GM04504 (cell line): ENCODE data around the gene INO80E.

Experiments
- DNase-seq: peaks from one replicate; pipeline ENCODE4 v3.0.0-alpha.2; 2012; ENCODE audit warnings: low read depth

INO80E gene

DNA sequence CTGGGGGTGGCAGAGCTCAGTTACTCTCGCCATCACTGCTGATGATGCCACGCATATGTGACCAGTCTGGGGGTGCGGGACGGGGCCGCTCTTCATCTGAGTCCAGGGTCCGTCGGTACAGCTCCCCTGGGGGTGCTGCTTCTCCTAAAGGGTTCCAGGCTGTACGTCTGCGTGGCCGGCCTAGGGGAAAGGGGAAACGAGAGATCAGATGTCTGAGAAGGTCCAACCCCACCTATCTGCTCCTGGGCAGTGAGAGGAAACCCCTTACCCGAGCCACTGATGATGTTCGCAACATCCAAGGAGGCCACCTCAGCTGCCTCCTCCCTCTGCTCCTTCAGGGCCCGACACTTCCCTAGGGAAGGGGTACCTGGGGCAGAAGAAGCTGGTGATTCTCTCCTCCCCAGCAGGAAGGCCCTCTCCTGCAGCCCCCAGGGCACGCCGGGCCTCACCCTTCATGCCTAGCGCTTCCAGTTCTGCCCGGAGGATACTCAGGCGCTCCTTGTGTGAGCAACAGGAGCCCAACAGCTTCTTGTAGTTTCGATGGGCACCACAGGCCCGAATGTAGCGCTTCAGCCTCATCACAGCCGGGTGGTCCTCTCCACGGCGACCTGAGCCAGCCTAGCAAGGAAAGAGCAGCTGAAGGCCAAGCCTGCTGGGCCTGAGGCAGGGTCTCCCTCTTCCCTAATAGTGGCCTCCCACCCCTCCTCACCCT, 2.7 kb upstream of the INO80E start:
- DNase-seq, result no peak

DNA sequence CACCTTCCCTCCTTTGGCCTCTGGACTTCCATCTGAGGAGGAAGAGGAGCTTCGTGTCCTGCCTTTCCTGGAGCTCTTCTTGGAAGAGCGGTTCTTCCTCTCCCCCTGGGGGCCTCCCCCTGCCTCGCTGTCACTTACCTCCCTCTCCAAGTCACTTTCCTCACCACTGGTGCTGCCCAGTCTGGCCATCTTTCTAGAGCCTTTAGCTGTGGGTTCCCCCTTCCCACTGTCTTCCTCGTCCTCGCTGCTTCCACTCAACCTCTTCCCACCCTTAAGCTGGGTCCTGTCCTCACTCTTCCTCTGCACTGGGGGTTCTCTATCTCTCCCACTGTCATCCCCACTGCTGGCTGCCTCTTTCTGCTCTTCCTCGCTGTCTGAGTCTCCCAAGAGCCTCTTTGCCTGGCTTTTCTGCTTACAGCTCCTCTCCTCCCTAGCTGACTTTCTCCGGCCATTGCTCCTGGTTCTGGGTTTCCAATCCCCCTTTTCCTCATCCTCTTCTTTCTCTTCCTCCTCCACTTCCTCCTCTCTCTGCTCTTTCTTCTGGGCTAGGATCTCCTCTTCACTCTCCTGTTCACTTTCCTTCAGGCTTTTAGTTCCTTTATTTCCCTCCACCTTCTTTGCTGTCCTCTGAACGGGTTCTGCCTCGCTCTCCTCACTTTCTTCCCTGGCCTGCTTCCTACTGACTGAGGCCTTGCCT, 2.0 kb upstream of the INO80E start:
- DNase-seq, result no peak

DNA sequence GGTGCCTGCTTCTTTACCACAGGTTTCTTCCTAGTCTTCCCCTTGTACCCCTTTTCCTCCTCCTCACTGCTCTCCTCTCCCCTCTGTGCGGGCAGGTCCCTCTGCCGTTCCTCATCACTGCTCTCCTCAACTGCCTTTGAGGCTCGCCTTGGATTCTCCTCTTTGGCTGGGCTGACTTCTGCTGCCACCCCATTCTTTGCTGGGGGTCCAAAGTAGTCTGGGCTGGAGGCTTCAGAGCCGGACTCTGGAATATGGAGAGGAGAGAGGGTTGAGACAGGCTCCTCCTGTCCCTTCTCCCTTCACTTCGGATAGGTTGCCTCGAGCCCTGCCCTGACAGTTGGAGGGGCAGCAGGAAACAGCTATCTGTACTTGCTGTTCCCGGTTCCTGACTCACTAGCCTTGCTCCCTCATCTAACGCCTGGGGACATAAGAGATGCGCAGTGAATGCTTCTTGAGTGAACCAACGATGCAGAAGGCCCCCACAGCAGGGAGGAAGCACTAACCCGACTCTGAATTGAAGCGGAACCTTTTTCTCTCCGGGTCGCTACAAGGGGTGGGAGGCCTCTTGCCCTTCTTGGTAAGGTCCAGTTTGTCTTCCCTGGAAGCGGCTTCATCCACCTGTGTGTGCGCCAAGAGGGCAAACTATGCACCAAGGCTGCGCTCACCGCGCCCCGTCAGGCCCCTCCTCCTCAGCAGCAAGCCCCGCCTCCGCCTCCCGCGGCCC, 1.3 kb upstream of the INO80E start:
- peak; percentile 39 for DNase-seq

DNA sequence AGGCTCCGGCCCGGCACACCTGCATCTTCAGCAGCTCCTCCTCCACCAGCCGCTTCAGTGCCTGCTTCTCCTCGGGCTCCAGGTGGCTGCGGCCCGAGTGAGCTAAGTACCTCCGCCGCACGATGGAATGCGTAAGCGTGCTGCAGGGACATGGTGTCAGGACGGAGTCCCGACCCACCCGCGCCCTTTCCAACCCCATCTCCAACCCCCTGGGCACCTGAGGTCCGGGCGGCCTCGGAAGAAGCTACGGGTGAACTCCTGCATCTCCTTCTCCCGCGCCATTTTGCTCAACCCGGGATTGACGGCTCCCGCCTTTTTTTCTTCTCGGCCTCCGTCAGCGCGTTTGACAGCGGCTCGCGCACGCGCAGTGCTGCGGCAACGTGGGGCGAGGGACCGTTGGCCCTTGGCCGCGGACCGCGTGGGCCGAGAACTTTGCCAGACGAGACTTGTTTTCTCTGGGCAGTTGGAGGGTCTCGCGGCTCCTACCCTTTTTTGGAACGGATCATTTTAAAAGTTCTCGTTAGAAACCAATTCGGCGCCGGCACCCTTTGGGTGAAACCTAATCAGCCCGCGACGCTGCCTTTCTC, 624 bp upstream of the INO80E start, which contains the start of gene HIRIP3:
HIRIP3 (minus strand) TSS at position 294 of the 587 bp plus-strand sequence; CDS start at position 282, 12 bp downstream.
- peak; percentile 46 for DNase-seq

DNA sequence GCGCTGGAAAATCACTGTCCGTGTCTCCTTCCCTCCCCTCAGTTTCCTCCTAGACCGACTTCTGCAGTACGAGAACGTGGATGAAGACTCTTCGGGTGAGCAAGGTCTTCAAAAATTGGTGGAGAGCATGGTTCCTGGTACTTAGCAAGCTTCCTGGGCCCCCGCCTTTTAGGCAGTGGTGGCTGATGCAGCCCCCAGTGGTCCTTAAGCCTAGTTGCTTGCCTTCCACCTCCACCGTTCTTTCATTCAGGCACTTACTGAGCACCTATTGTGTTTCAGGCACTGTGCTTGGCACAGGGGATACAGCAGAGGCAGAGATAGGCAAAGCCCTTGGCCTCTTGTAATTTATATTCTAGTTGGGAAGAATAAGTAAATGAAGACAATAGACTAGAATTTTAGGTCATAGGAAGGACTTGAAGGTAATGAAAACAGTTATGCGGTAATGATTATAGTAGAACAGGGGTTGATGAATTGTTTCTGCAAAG, 767 bp downstream of the INO80E start:
- no peak for DNase-seq

DNA sequence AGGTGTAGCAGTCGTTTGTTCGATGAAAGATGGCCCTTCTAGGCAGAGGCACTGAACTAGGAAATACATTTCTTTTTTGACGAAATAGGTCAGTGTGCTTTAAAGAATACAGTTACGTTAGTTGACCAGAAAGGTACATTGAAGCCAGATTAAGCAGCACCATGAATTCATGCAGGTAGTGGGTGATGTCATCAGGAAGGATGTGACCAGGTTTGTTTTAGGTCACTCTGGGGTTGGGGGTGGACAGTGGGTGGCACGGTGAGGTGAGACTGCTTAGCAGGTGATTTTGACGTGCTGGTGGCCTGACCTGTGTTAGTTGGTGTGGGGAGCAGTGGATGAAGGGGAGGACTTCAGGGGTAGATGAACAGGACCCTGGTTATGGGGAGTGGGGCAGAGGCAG, 3.6 kb downstream of the INO80E start:
- DNase-seq, result no peak

DNA sequence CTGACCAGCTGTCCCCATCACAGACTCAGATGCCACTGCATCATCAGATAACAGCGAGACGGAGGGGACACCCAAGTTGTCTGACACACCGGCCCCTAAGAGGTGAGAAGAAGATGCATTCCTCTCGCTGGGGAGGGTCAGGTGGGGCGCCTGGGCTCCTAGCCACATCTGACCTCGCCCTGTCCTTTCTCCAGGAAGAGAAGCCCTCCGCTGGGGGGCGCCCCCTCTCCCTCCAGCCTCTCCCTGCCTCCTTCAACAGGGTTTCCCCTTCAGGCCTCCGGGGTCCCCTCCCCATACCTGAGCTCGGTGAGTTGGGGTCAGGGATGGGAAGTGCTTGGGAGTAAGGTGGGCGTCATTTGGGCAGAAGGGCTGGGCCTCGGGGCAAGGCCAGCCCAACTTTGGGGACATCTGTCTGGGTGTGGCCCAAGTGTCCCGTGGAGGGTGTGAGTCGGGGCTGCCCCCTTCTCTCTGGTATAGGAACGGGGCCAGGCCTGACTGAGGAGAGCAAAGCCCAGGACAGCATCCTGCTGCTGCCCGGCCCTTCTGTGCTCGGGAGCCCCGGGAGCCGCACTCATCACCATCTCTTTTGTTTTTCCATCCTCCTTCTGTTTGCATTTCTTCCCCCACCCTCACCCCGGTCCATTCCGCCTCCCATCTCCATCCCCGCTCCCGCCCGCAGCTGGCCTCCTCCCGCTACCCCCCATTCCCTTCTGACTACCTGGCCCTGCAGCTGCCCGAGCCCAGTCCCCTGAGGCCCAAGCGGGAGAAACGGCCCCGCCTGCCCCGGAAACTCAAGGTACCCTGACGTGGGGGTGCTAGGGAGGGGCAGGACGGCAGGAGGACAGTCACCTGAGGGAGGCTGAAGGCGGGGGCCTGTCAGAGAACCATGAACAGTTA, 4.9 kb downstream of the INO80E start:
- DNase-seq, result no peak

DNA sequence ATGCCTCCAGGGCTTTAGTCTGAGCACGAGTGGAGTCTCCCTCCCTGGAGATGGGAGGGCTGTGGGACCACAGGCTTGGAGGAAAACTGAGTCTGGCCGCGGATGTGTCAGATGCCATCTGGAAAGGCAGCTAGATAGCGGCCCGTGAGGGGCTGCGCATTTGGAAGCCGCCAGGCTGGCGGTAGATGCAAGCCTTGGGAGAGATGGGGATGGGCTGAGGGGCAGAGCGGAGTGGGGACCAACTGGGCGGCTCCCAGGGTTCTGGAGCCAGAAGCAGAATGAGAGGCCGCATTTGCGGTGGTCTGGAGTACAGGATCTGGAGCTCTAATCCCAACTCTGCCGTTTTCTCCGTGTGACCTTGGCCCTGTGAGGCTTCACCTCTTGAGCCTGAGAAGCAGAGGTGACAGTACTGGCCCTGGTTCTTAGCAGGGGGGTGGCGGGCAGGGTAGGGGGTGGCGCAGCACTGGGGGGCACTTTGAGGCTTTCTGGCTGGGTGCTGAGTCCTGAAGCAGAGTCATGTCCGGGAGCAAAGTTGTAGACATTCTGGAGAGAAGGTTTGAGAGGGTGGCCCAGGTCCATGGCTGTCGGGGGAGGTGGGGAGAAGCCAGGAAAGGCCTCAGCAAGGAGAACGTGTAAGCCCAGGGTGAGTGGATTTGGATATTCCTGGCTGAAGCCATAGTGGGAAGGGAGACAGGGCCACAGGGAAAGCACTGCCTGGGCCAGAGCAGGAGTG, 6.7 kb downstream of the INO80E start:
- no peak for DNase-seq

DNA sequence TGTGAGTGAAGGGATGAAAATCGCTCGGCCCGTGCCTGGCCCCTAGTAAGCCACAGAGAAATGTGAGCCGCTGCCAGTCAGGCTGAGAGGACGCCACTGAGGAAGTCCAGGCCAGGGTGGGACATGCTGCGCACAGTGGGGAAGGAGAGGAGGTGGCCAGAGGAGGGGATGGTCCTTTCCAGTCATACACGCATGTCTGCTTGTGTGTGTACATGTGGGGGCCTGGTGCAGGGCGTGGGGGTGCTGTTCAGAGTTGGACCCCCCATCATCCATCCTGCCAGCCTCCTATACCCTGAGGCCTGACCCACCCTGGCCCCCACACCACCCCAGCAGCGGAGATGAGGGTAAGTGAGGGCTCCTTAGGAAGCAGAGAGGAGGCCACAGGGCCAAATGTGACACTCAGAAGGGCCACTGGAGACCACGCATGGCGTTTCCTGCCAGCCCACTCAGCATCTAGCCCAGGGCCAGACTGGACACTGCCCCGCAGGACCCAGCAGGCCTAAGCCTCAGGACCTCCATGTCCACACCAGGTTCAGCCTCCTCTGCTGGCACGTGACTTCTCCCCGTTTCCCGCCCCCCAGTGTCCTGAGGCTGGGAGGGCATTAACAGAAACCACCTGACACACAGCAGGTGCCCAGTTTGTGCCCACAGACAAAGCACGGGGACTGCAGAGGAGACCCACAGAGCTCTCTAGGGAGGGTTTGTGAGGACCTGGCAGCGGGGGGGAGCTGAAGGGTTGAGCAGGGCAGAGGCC, 7.8 kb downstream of the INO80E start:
- DNase-seq, result no peak

DNA sequence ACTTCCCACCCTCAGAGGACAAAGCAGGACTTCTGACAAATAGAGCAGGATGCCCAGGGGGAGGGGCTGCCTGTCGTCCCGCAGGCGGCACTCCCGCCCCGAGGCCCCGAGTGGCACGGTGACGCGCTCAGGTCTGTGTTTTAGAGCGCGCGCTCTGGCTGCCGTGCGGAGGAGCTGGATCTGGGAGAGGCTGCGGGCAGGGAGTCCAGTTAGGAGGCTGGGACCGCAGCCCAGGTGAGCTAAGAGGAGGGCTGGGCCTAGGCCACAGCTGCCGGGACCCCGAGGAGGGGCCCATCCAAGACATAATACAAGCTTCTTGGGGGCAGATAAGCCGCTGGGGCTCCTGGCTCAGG, 8.4 kb downstream of the INO80E start:
- DNase-seq, result no peak

DNA sequence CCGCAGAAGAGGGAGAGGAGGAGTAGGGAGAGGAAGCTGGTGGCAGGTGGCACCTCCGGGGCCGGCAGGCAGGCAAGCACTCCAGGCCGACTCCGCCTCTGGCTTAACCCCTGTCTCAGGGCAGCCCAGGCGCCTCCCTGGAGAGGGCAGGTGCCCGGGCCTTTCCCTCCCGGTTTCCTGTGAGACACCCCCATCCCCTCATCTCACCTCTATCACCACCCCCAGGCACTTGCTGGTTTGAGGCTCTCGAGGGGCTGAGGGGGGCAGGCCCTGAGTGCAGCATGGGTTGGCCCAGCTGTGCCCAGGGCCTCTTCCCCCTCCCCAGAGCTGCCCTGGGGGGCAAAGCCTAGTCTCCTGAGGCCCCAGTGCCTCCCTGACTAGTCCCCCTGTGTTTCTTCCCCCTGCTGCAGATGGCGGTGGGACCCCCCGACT, 8.8 kb downstream of the INO80E start:
- no peak for DNase-seq

DNA sequence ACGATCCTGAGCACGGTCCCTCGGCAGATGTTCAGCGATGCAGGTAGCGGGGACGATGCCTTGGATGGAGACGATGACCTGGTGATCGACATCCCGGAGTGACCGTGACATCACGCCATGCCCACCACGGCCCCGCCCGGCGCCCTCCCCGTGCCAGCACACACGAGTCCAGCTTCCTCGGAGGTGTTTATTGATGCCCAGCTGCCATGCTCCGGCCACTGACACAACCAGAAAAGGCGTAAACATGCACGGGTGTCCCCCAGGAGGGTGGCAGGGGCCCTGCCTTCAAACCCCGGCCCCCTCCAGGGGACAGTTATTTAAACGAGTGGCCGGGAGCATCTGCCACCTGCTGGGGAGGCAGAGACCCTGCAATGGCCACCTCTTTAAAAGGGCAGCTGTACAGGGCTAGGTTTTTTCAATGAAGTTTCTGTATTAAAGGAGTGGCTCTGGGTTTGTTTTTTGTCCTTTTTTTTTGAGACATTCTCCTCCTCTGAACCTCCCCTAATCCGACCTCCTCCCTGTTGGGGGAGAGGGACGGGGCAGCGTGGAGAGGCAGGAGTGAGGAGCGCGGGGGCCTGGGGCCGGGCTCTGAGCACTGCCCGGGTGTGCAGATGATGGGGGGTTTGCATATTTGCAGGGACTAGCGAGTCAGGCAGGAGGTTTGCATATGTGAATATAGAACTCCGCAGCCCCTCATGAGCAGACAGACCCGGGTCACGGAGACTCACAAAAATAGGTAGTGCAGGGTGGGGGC, 9.5 kb downstream of the INO80E start:
- no peak for DNase-seq

DNA sequence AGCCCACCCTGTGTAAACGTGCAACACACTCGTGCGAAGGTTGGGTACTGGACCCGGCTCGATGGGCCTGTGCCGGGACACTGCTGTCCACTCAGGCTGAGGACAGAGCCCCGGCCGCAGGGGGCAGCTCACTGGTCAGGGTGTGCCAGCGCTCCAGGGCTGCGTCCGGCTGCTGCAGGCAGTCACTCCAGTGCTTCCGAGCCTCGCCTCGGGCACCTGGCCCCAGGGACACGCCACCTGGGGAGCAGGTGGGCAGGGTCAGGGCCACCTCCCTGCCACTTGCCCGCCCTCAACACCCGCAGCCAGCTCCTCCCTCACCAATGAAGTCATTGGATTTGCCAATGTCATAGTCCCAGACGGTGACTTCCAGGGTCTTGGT, 10.0 kb downstream of the INO80E start:
- DNase-seq, result no peak

DNA sequence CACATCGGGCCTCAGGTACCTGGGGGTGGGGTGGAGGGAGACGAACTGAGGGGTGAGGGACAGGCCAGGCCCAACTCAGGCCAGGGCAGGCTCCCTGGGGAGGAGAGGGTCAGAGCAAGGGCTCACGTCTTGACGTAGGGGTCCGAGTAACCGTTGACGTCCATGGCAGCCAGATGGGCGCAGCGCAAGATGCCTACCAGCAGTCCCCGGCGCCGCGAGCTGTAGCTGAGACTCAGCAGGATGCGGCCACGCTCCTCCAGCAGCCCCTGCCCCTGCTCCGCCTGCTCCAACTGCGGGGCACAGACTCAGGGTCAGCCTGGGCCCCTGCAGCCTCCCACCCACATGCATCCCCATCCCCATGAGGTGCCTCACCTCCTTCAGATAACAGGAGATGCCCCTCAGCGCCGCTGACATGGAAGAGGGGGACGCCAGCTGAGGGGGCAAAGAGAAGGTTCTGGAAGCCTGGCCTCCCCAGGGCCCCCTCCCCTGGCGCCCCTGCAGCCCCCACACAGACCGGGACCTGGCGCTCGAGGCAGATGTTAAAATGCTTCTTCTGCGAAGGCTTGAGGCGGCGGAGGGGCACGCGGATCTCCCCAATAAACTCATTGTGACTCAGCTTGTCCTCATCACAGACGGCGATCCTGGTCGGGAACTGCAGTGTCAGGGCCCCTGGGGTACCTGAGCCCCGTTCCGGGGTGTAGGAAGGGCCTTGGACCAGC, 10.8 kb downstream of the INO80E start:
- DNase-seq, result no peak

DNA sequence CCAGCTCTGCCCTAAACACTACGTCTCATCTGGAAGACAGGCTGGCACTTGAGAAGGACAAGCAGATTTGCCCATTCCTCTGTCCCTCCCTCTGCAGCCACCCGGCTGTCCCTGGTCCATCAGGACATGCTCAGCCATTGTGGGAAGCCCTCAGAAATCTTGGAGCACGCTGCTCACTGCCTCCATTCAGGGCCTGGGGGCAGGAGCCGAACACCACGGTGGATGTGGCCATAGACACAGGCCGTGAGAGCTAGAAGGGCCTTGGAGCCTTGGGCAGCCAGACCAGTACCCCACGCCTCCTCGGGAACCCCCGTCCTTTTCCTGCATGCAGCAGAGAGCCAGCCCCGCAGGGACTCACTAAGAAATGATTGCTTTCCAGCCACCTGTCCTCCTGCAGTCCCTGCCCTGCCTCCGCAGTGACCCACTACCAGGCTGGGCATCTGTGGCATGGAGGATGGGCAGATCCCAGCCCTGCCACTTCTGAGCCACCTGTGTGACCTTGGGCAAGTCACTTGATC, 11.4 kb downstream of the INO80E start:
- no peak for DNase-seq

DNA sequence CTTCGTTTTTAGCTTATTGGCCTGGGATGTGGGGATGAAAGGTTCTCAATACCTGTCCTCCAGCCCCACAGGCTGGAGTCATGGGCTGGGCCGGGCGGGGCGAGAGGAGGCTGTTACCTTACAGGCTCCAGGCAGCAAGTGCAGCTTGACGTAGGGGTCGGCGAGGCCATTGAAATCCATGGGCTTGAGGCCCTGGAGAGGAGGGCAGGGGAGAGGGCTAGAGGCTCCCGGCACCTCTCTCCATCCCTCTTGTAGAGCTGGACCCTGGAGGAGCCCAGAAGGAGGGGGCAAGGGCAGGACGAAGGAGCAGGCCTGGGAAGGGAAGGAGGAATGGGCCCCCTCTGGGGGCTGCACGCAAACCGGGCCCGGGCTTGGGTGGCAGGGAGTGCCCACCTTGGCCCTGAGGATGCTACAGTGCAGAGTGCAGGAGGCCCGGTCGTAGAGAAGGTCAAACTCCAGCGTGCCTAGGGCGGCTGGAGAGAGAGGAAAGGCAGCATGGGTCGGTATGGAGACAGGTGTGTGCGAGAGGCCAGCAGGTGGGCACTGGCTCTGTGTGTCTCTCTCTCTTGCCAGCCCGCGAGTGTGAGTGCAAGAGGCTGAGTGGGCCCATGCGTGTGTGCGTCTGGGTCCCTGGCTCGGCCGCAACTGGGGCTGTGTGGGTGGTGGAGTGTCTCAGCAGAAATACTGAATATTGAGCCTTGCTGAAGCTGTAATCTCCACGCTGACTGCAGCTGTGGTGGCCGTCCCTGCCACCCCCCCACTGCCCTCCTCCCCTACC, 13.2 kb downstream of the INO80E start:
- no peak for DNase-seq

DNA sequence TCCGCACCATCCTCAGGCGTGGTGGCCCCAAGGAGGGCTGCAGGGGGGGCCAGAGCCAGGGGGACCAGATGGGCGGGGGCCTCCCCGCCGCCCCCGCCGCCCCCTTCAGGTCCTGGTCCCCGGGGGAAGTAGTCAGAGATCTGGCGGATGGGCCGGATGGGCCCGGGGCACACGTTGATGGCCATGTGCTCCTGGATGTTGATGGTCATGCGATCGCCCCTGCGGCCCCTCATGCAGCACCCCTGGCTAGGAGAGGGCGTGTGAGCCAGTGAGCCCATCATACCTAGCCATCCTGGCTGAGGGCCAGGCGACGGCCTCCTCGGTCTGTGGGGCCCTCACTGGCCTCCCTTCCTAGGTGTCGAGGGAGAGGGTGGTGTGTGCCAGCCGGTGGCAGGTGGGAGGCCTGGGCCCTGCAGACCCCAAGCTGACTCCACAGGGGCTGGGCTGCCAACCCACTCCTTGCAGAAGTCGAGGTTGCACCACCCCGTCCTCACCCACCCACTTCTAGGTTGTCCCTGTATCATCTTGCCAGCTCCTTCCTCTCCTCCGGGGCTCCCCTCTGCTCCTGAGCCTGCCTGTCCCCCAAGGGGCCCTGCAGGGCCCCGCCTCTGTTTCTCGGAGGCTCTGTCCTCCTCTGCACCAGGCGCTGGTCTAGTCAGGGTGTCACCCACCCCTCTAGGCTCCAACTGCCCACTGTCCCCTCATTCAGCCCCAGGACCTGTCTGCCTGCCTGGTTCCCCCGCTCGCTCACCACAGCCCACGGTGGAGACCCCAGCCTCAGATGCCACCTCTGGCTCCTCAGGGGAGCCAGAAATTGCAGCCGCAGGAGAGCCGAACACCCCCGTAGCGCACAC, 14.2 kb downstream of the INO80E start:
- DNase-seq, result no peak
